MCF 10A (cell line): ENCODE data around the gene FBN3. TPM values are rescaled to one million over a fixed set of nuclear protein-coding genes. Genes with fewer than 3 reads are reported as not detected.

Source experiments
- BruUV-seq: library from RNA; stranded (reverse); fragments of 400-500 nt; replicated peaks from 2 replicates; lab custom pipeline; 2021; lab: Mats Ljungman, UMichigan
- CTCF ChIA-PET: fragments of 300-600 bp; sonication (Branson Sonifier 250); formaldehyde crosslinking; extraction: SDS; loops from one replicate; lab custom pipeline; 2021; ENCODE audit warnings: antibody characterized with exemption, inconsistent platforms; lab: Yijun Ruan, JAX
- POLR2A ChIA-PET: fragments of 300-600, 350-650 bp; sonication (Branson Sonifier 250); formaldehyde crosslinking; extraction: SDS; loops from one replicate; lab custom pipeline; 2020; ENCODE audit warnings: antibody characterized with exemption, inconsistent platforms; lab: Yijun Ruan, JAX
- DNase-seq: peaks from one replicate; pipeline ENCODE4 v3.0.0-alpha.2; 2018; ENCODE audit not compliant: unreplicated experiment
- H3K27ac Mint-ChIP-seq: one replicate; pipeline ENCODE4 v1.8.0; 2022; ENCODE audit warnings: mild to moderate bottlenecking, low read depth, mixed read lengths; ENCODE audit not compliant: unreplicated experiment
- H3K27me3 Mint-ChIP-seq: one replicate; pipeline ENCODE4 v1.8.0; 2022; ENCODE audit warnings: mixed read lengths; ENCODE audit not compliant: insufficient read depth, unreplicated experiment
- H3K36me3 Mint-ChIP-seq: one replicate; pipeline ENCODE4 v1.8.0; 2022; ENCODE audit warnings: mild to moderate bottlenecking, moderate library complexity, mixed read lengths; ENCODE audit not compliant: insufficient read depth, unreplicated experiment
- H3K4me1 Mint-ChIP-seq: one replicate; pipeline ENCODE4 v1.8.0; 2022; ENCODE audit warnings: mixed read lengths; ENCODE audit not compliant: insufficient read depth, unreplicated experiment
- H3K4me3 Mint-ChIP-seq: one replicate; pipeline ENCODE4 v1.8.0; 2022; ENCODE audit warnings: mild to moderate bottlenecking, moderate library complexity, mixed read lengths; ENCODE audit not compliant: unreplicated experiment
- H3K9me3 Mint-ChIP-seq: one replicate; pipeline ENCODE4 v1.8.0; 2022; ENCODE audit warnings: mixed read lengths; ENCODE audit not compliant: unreplicated experiment
- intact Hi-C: fragments of 100-400 bp; cut with micrococcal nuclease; formaldehyde crosslinking; loops from 2 replicates; pipeline ENCODE4 v1.14.1; 2022
- total RNA-seq: library from RNA; stranded (reverse); gene quantifications from 2 replicates; pipeline ENCODE4 v1.2.3, GENCODE V29; 2022
- TF ChIP-seq, protein P1 (sequence below): fragments of 200-600 bp; IDR thresholded peaks from one replicate; pipeline ENCODE4 v1.8.0; 2022; ENCODE audit warnings: antibody characterized with exemption, mild to moderate bottlenecking; ENCODE audit not compliant: unreplicated experiment

Gene FBN3
- total RNA-seq, 1 experiment from 2014 or later: not detected

DNA sequence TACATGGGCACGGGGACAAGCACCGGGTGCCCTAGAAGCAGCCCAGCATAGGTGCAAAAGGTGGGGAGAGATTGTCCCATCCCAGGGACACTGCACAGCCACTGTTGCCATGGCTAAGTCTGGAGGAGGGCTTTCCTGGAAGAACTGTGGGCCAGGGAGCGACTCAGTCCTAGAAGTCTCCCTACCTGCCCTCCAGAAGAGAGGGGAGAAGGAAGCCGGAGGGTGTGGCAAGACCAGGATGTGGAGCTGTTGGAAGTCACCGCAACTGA is 2.3 kb upstream of the FBN3 start:
- ChIA-PET POLR2A (no interaction called here), CTCF (interaction anchor here (0.6 kb wide), 1 partner anchor 73 kb away, joined by 3 read pairs; no protein-coding TSS in a partner anchor)
- Mint-ChIP-seq H3K27me3 (peaks cover 53% of the 10 kb centered on the region), H3K27ac (no peak overlapping the region), H3K36me3 (no peaks in the 10 kb centered on the region), H3K9me3 (no peaks in the 10 kb centered on the region), H3K4me1 (peaks cover 7% of the 10 kb centered on the region), H3K4me3 (no peak overlapping the region)
- TF ChIP-seq, protein P1, sequence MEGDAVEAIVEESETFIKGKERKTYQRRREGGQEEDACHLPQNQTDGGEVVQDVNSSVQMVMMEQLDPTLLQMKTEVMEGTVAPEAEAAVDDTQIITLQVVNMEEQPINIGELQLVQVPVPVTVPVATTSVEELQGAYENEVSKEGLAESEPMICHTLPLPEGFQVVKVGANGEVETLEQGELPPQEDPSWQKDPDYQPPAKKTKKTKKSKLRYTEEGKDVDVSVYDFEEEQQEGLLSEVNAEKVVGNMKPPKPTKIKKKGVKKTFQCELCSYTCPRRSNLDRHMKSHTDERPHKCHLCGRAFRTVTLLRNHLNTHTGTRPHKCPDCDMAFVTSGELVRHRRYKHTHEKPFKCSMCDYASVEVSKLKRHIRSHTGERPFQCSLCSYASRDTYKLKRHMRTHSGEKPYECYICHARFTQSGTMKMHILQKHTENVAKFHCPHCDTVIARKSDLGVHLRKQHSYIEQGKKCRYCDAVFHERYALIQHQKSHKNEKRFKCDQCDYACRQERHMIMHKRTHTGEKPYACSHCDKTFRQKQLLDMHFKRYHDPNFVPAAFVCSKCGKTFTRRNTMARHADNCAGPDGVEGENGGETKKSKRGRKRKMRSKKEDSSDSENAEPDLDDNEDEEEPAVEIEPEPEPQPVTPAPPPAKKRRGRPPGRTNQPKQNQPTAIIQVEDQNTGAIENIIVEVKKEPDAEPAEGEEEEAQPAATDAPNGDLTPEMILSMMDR: no peak
- no peak for DNase-seq
- intact Hi-C loops: loop anchor here (10.0 kb wide), 1 partner anchor 177 kb away; no protein-coding TSS in a partner anchor
- no TSS peak for BruUV-seq

DNA sequence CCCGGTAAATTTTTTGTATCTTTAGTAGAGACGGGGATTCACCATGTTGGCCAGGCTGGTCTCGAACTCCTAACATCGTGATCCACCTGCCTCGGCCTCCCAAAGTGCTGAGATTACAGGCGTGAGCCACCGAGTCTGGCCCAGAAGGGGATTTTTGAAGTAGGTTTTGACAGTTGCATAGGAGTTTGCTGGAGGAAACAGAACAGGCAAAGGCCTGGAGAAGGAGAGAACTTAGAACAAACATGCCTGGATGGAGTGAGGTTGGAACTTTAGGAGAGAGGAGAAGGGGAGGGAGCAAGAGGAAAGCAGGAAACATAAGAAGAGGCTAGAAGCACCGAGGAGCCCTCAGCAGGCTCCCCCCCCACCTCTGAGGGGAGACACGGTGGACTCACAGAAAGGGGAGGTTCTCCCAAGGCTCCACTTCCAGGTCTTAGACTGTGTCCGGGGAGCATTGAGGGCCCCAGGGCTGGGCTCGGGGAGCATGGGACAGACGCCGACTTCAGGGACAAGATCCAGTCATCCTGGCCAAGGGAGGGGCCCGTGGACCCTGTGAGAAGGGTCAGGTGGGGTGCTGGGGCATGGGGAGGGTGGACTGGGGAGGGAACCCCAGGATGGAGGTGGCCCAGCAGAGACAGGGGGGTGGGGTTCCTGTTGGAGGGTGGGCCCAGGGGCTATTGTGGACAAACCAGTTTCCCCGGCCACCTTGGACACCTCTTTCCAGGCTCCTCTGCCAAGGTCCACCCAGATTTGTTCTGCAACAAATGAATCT is 1.8 kb upstream of the FBN3 start:
- peaks cover 59% of the 10 kb centered on the region for H3K27me3 Mint-ChIP-seq
- no peak overlapping the region for H3K4me3 Mint-ChIP-seq
- ChIA-PET CTCF (interaction anchor here (0.6 kb wide), 1 partner anchor 74 kb away, joined by 3 read pairs; no protein-coding TSS in a partner anchor), POLR2A (interaction anchor here (0.7 kb wide), 1 partner anchor 162 kb away, joined by 3 read pairs; no protein-coding TSS in a partner anchor)
- intact Hi-C loops: loop anchor here (10.0 kb wide), 1 partner anchor 176 kb away; no protein-coding TSS in a partner anchor
- DNase-seq: no peak
- no peaks in the 10 kb centered on the region for H3K9me3 Mint-ChIP-seq
- TF ChIP-seq, protein P1: no peak
- BruUV-seq: no TSS peak
- peaks cover 7% of the 10 kb centered on the region for H3K4me1 Mint-ChIP-seq
- H3K27ac Mint-ChIP-seq: no peak overlapping the region
- H3K36me3 Mint-ChIP-seq: no peaks in the 10 kb centered on the region

DNA sequence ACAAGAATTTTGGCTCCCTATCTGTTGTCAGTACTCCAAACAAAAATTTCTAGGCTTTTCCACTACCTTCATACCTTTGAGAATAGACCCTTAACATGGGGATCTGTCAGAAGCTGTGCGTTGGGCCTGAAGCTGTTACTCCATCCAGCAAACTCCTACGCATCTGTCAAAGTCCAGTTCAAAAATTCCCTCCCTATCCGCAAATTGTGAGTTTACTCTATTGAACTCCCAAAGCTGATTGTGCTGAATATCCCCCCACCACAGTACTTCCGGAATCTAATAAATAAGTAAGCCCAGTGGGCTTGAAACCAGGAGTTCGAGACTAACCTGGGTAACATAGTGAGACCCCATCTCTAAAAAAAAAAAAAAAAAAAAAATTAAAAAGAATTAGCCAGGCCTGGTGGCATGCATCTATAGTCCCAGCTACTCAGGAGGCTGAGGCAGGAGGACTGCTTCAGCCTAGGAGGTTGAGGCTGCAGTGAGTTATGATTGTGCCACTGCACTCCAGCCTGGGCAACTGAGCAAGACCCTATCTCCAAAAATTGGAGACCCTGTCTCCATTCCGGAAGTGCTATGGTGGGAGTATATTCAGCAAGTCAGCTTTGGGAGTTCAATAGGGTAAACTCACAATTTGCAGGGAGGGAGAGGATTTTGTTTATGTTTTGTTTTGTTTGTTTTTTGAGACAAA is 930 bp upstream of the FBN3 start:
- Mint-ChIP-seq H3K4me1 (peaks cover 7% of the 10 kb centered on the region), H3K9me3 (no peaks in the 10 kb centered on the region), H3K36me3 (no peaks in the 10 kb centered on the region), H3K4me3 (no peak overlapping the region), H3K27ac (no peak overlapping the region), H3K27me3 (peaks cover 63% of the 10 kb centered on the region)
- DNase-seq: no peak
- BruUV-seq: no TSS peak
- intact Hi-C loops: loop anchor here (10.0 kb wide), 1 partner anchor 176 kb away; no protein-coding TSS in a partner anchor
- ChIA-PET POLR2A (interaction anchor here (0.7 kb wide), 1 partner anchor 161 kb away, joined by 3 read pairs; no protein-coding TSS in a partner anchor), CTCF (interaction anchor here (0.6 to 0.7 kb wide), 3 partner anchors 141 to 1286 kb away, joined by 3 to 6 read pairs (median 3); no protein-coding TSS in a partner anchor)
- TF ChIP-seq, protein P1: no peak
